ENCODE data around the gene CCDC138. TPM values are rescaled to one million over a fixed set of nuclear protein-coding genes. Genes with fewer than 3 reads are reported as not detected.

Gene CCDC138
- total RNA-seq, 1 donor from 2014 or later, result 10.6 TPM

GRCh38 chr2:108829578-108830310, 43.2 kb downstream of the CCDC138 start:
- Mint-ChIP-seq H3K36me3 (ENCODE audit: low read depth) (peaks cover 8% of the 10 kb centered on the region), H3K4me1 (peaks cover 3% of the 10 kb centered on the region), H3K9me3 (no peaks in the 10 kb centered on the region), H3K4me3 (no peak overlapping the region), H3K27me3 (no peaks in the 10 kb centered on the region), H3K27ac (no peak overlapping the region)
- ChIA-PET POLR2A (no interaction called here), CTCF (no interaction called here)
- intact Hi-C loops (cut with micrococcal nuclease), result no loop called here
- no peak for DNase-seq
- no peak for ATAC-seq (ENCODE audit: low read depth)
- TF ChIP-seq, protein P1, sequence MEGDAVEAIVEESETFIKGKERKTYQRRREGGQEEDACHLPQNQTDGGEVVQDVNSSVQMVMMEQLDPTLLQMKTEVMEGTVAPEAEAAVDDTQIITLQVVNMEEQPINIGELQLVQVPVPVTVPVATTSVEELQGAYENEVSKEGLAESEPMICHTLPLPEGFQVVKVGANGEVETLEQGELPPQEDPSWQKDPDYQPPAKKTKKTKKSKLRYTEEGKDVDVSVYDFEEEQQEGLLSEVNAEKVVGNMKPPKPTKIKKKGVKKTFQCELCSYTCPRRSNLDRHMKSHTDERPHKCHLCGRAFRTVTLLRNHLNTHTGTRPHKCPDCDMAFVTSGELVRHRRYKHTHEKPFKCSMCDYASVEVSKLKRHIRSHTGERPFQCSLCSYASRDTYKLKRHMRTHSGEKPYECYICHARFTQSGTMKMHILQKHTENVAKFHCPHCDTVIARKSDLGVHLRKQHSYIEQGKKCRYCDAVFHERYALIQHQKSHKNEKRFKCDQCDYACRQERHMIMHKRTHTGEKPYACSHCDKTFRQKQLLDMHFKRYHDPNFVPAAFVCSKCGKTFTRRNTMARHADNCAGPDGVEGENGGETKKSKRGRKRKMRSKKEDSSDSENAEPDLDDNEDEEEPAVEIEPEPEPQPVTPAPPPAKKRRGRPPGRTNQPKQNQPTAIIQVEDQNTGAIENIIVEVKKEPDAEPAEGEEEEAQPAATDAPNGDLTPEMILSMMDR (IDR thresholded peaks at IDR 0.05), result no peak

GRCh38 chr2:108833219-108833618, 46.6 kb downstream of the CCDC138 start:
- Mint-ChIP-seq H3K4me1 (peaks cover 3% of the 10 kb centered on the region), H3K9me3 (peaks cover 10% of the 10 kb centered on the region), H3K27ac (no peak overlapping the region), H3K36me3 (ENCODE audit: low read depth) (peaks cover 19% of the 10 kb centered on the region), H3K27me3 (no peaks in the 10 kb centered on the region), H3K4me3 (no peak overlapping the region)
- POLR2A ChIA-PET, result no interaction called here
- TF ChIP-seq, protein P1 (IDR thresholded peaks at IDR 0.05), result no peak
- DNase-seq (no peak), ATAC-seq (ENCODE audit: low read depth) (no peak)
- CTCF ChIA-PET, result no interaction called here
- intact Hi-C loops (cut with micrococcal nuclease), result no loop called here

DNA sequence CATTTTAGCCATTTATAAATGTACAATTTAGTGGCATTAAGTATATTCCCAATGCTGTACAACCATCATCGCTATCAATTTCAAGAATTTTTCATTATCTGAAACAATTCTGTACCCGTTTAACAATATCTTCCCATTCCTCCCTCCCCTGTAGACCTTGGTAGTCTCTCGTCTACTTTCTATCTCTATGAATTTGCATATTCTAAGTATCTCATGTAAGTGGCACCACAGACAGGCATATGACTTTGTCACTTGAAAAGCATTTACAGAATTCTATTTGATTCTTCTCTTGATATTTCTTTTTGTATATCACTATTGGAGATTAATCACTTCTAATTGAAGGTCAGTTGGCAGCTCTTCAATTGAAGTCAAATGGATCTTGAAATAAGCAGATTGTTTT, 48.0 kb downstream of the CCDC138 start:
- CTCF ChIA-PET, result no interaction called here
- H3K4me1 Mint-ChIP-seq, result peaks cover 3% of the 10 kb centered on the region
- no peak for ATAC-seq (ENCODE audit: low read depth)

DNA sequence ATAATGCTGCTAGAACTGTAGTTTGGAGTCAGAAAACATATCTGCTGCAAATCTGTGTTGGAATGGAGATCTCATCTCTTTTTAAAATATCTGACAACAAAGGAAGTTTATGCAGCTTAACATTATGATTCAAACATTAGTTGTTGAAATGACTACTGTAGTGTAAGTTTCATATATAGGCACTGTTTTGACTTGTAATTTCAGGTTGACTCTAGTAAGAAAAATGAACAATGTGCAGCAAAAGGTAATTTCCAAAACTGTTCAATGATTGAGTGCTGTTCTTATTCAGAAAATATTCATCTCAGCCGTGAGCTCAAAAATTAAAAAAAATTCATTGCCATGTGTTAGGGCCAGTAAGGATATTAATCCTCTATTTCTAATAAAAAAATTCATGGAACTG, 48.5 kb downstream of the CCDC138 start:
- ATAC-seq (ENCODE audit: low read depth), result no peak
- CTCF ChIA-PET, result no interaction called here
- Mint-ChIP-seq H3K27me3 (no peaks in the 10 kb centered on the region), H3K9me3 (peaks cover 16% of the 10 kb centered on the region), H3K36me3 (ENCODE audit: low read depth) (peaks cover 27% of the 10 kb centered on the region), H3K27ac (no peak overlapping the region), H3K4me3 (no peak overlapping the region), H3K4me1 (peaks cover 3% of the 10 kb centered on the region)
- POLR2A ChIA-PET, result no interaction called here
- DNase-seq, result no peak
- intact Hi-C loops (cut with micrococcal nuclease), result no loop called here
- TF ChIP-seq, protein P1 (IDR thresholded peaks at IDR 0.05), result no peak

More for the DNA sequence above, 48.0 kb downstream of the CCDC138 start:
- Mint-ChIP-seq H3K27ac (no peak overlapping the region), H3K4me3 (no peak overlapping the region), H3K27me3 (no peaks in the 10 kb centered on the region), H3K36me3 (ENCODE audit: low read depth) (peaks cover 23% of the 10 kb centered on the region), H3K9me3 (peaks cover 13% of the 10 kb centered on the region)
- no peak for DNase-seq
- TF ChIP-seq, protein P1 (IDR thresholded peaks at IDR 0.05), result no peak
- intact Hi-C loops (cut with micrococcal nuclease), result no loop called here
- POLR2A ChIA-PET, result no interaction called here

DNA sequence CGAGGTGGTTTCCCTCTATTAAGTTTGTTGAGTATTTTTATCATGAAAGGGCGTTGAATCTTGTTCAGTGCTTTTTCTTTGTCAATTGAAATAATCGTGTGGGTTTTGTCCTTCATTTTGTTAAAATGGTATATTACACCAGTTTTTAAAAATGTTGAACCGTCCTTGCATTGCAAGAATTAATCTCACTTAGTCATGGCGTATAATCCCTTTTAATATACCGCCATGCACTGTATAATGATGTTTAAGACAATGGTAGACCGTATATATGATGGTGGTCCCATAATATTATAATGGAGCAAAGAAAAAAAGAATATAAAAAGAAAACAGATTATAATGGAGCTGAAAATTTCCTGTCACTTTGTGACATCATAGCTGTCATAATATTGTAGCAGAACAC, 50.6 kb downstream of the CCDC138 start:
- Mint-ChIP-seq H3K27ac (no peak overlapping the region), H3K27me3 (no peaks in the 10 kb centered on the region), H3K36me3 (ENCODE audit: low read depth) (peaks cover 44% of the 10 kb centered on the region), H3K4me3 (no peak overlapping the region), H3K4me1 (peaks cover 3% of the 10 kb centered on the region), H3K9me3 (peaks cover 25% of the 10 kb centered on the region)
- DNase-seq (no peak), ATAC-seq (ENCODE audit: low read depth) (no peak)
- TF ChIP-seq, protein P1 (IDR thresholded peaks at IDR 0.05), result no peak
- intact Hi-C loops (cut with micrococcal nuclease), result no loop called here
- CTCF ChIA-PET, result no interaction called here
- POLR2A ChIA-PET, result no interaction called here

Measured in activated B cell treated with CpG ODN at 0.5 μM for 24 hours (primary cell).